ENCODE data around the gene ESM1. TPM values are rescaled to one million over a fixed set of nuclear protein-coding genes. Genes with fewer than 3 reads are reported as not detected.

The ESM1 gene
- polyA plus RNA-seq, 1 donor from 2014 or later, result not detected

DNA sequence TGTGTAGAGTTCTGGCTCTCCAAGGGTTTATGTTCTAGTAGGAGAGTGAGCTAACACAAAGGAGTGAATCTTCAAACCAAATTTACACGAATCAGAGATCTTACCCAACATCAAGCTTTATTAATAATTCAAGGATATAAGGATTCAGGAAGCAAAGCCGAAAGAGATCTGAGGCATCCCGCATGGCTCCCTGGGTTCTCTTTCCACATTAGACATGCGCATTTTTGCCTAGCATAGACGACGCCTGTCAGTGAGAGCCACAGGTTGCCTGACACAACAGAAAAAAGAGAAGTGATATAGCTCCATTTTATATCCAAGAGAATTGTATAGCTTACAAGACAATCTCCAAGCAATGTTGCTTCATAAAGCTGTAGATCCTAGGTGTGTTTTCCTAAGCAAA lies 52.6 kb downstream of the ESM1 start:
- H3K27ac ChIP-seq (ENCODE audit: low read length), result no peak overlapping the region
- H3K79me2 ChIP-seq (replicated peaks; ENCODE audit: insufficient read depth, low read length), result no peaks in the 10 kb centered on the region
- no peaks in the 10 kb centered on the region for H3K27me3 ChIP-seq (ENCODE audit: insufficient read depth, low read depth, low read length)
- no peaks in the 10 kb centered on the region for H4K20me1 ChIP-seq (ENCODE audit: insufficient read depth)
- H2AFZ ChIP-seq (ENCODE audit: low read depth, low read length), result no peak overlapping the region
- TF ChIP-seq, protein P1, sequence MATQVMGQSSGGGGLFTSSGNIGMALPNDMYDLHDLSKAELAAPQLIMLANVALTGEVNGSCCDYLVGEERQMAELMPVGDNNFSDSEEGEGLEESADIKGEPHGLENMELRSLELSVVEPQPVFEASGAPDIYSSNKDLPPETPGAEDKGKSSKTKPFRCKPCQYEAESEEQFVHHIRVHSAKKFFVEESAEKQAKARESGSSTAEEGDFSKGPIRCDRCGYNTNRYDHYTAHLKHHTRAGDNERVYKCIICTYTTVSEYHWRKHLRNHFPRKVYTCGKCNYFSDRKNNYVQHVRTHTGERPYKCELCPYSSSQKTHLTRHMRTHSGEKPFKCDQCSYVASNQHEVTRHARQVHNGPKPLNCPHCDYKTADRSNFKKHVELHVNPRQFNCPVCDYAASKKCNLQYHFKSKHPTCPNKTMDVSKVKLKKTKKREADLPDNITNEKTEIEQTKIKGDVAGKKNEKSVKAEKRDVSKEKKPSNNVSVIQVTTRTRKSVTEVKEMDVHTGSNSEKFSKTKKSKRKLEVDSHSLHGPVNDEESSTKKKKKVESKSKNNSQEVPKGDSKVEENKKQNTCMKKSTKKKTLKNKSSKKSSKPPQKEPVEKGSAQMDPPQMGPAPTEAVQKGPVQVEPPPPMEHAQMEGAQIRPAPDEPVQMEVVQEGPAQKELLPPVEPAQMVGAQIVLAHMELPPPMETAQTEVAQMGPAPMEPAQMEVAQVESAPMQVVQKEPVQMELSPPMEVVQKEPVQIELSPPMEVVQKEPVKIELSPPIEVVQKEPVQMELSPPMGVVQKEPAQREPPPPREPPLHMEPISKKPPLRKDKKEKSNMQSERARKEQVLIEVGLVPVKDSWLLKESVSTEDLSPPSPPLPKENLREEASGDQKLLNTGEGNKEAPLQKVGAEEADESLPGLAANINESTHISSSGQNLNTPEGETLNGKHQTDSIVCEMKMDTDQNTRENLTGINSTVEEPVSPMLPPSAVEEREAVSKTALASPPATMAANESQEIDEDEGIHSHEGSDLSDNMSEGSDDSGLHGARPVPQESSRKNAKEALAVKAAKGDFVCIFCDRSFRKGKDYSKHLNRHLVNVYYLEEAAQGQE (IDR thresholded peaks at IDR 0.05; ENCODE audit: borderline replicate concordance), result no peak
- TF ChIP-seq EZH2 (IDR thresholded peaks at IDR 0.05; ENCODE audit: borderline replicate concordance, insufficient read depth, low read length, poor library complexity, severe bottlenecking), result no peak
- no peak for TF ChIP-seq SMC3 (conservative IDR thresholded peaks at IDR 0.05; ENCODE audit: poor library complexity)
- TF ChIP-seq TAF1 (IDR thresholded peaks at IDR 0.05; ENCODE audit: low read depth), result no peak
- no peak for TF ChIP-seq RAD21 (conservative IDR thresholded peaks at IDR 0.05)
- TF ChIP-seq POLR2AphosphoS5 (IDR thresholded peaks at IDR 0.05), result no peak
- no peaks in the 10 kb centered on the region for H3K9me2 ChIP-seq (ENCODE audit: insufficient read depth, low read length)
- no peaks in the 10 kb centered on the region for H3K36me3 ChIP-seq (ENCODE audit: insufficient read depth, low read length)
- H3K4me3 ChIP-seq (ENCODE audit: low read length), result no peak overlapping the region
- H3K9me3 ChIP-seq (ENCODE audit: low read length), result no peaks in the 10 kb centered on the region
- no peaks in the 10 kb centered on the region for H3F3A ChIP-seq (ENCODE audit: insufficient read depth, low read length, poor library complexity, severe bottlenecking)
- no peak overlapping the region for H3K4me2 ChIP-seq (ENCODE audit: low read length)
- no peak overlapping the region for H3K9ac ChIP-seq (ENCODE audit: low read length)

DNA sequence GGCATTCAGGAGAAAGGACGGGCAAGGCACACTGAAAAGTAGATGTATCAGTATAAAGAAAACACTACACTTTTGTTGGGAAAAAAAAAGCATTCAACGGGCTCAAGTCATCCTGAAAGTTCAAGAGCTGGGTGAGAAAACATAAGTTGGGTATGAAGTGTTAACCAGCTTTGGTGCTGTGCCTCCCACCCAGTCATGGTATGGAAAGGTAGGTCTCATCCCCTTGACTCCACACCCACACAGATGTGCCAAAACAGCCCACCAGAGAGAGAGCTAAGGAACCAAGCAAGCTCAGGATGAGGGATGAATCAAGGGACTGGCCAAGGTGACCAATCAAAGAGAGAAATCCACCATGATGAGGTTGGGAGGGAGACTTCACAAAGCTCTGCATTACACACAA lies 54.7 kb downstream of the ESM1 start:
- no peak overlapping the region for H3K4me3 ChIP-seq (ENCODE audit: low read length)
- TF ChIP-seq MXI1 (conservative IDR thresholded peaks at IDR 0.05; ENCODE audit: poor library complexity, severe bottlenecking) (no peak), POLR2AphosphoS5 (IDR thresholded peaks at IDR 0.05) (no peak), EZH2 (IDR thresholded peaks at IDR 0.05; ENCODE audit: borderline replicate concordance, insufficient read depth, low read length, poor library complexity, severe bottlenecking) (no peak), TAF1 (IDR thresholded peaks at IDR 0.05; ENCODE audit: low read depth) (no peak), RAD21 (conservative IDR thresholded peaks at IDR 0.05) (no peak), EP300 (conservative IDR thresholded peaks at IDR 0.05; ENCODE audit: poor library complexity, severe bottlenecking) (no peak), SMC3 (conservative IDR thresholded peaks at IDR 0.05; ENCODE audit: poor library complexity) (no peak)
- TF ChIP-seq, protein P1 (IDR thresholded peaks at IDR 0.05; ENCODE audit: borderline replicate concordance), result no peak
- TF ChIP-seq, protein P2, sequence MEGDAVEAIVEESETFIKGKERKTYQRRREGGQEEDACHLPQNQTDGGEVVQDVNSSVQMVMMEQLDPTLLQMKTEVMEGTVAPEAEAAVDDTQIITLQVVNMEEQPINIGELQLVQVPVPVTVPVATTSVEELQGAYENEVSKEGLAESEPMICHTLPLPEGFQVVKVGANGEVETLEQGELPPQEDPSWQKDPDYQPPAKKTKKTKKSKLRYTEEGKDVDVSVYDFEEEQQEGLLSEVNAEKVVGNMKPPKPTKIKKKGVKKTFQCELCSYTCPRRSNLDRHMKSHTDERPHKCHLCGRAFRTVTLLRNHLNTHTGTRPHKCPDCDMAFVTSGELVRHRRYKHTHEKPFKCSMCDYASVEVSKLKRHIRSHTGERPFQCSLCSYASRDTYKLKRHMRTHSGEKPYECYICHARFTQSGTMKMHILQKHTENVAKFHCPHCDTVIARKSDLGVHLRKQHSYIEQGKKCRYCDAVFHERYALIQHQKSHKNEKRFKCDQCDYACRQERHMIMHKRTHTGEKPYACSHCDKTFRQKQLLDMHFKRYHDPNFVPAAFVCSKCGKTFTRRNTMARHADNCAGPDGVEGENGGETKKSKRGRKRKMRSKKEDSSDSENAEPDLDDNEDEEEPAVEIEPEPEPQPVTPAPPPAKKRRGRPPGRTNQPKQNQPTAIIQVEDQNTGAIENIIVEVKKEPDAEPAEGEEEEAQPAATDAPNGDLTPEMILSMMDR (IDR thresholded peaks at IDR 0.05; ENCODE audit: poor library complexity, severe bottlenecking), result no peak

More for the DNA sequence above, 54.7 kb downstream of the ESM1 start:
- Histone ChIP-seq H2AFZ (ENCODE audit: low read depth, low read length) (no peak overlapping the region), H3K27ac (ENCODE audit: low read length) (no peak overlapping the region), H3K9me3 (ENCODE audit: low read length) (no peaks in the 10 kb centered on the region), H4K20me1 (ENCODE audit: insufficient read depth) (no peaks in the 10 kb centered on the region), H3K9ac (ENCODE audit: low read length) (no peak overlapping the region), H3K79me2 (replicated peaks; ENCODE audit: insufficient read depth, low read length) (no peaks in the 10 kb centered on the region), H3K9me2 (ENCODE audit: insufficient read depth, low read length) (no peaks in the 10 kb centered on the region), H3F3A (ENCODE audit: insufficient read depth, low read length, poor library complexity, severe bottlenecking) (no peaks in the 10 kb centered on the region), H3K4me2 (ENCODE audit: low read length) (no peak overlapping the region), H3K27me3 (ENCODE audit: insufficient read depth, low read depth, low read length) (no peaks in the 10 kb centered on the region), H3K36me3 (ENCODE audit: insufficient read depth, low read length) (no peaks in the 10 kb centered on the region)

Other genes with a start within 250 kb of the ESM1 start
- not detected in 2 replicates for gene GZMK, start 38.7 kb upstream of the ESM1 start, polyA plus RNA-seq
- gene GZMA, start 117.1 kb upstream of the ESM1 start, polyA plus RNA-seq, result not detected in 2 replicates
- 0.20 and 1.2 TPM in 2 replicates for gene GPX8, start 174.6 kb upstream of the ESM1 start, polyA plus RNA-seq
- 0.28 TPM in 1 of 2 replicates, not detected in the other for gene CDC20B, start 187.6 kb upstream of the ESM1 start, polyA plus RNA-seq
- gene MCIDAS, start 241.7 kb upstream of the ESM1 start, polyA plus RNA-seq, result not detected in 2 replicates
- gene CCNO, start 248.0 kb upstream of the ESM1 start, polyA plus RNA-seq, result 0.16 TPM in 1 of 2 replicates, not detected in the other